DND-41 (cell line): ENCODE data around the gene FURIN.

Source experiments
- ATAC-seq: fragments of 200-7000 bp; cut with Tn5 transposase; 3 replicates; pipeline ENCODE4 v1.9.1; 2021; ENCODE audit warnings: low read depth; ENCODE audit not compliant: insufficient read depth
- DNase-seq: peaks from one replicate; pipeline ENCODE4 v3.0.0-alpha.2; 2020
- H2AFZ ChIP-seq: 2 replicates; pipeline ENCODE4 v1.6.0; 2012; ENCODE audit warnings: low read depth, low read length
- H3K27ac ChIP-seq: 2 replicates; pipeline ENCODE4 v1.5.1; 2012; ENCODE audit warnings: low read length, inconsistent platforms
- H3K27me3 ChIP-seq: fragments of 200-600 bp; sonication (generic); 2 replicates; pipeline ENCODE4 v1.6.0; 2012; ENCODE audit warnings: low read length, mild to moderate bottlenecking, inconsistent platforms; ENCODE audit not compliant: insufficient read depth, poor library complexity
- H3K36me3 ChIP-seq: 2 replicates; pipeline ENCODE4 v1.5.1; 2012; ENCODE audit warnings: low read length, inconsistent platforms; ENCODE audit not compliant: insufficient read depth
- H3K4me1 ChIP-seq: 2 replicates; pipeline ENCODE4 v1.5.1; 2012; ENCODE audit warnings: mild to moderate bottlenecking, low read length; ENCODE audit not compliant: insufficient read depth
- H3K4me2 ChIP-seq: 2 replicates; pipeline ENCODE4 v1.6.0; 2012; ENCODE audit warnings: mild to moderate bottlenecking, moderate library complexity, low read length, inconsistent platforms; ENCODE audit not compliant: insufficient read depth
- H3K4me3 ChIP-seq, 2 experiments: fragments of 200-600 bp in 1 of 2; shearing (Covaris generic) in 1 of 2; 2 replicates each; pipeline ENCODE4 v1.5.1; 2012 to 2016; ENCODE audit warnings: inconsistent platforms in 2 of 2, low read length in 2 of 2, mild to moderate bottlenecking in 2 of 2, low read depth in 1 of 2, moderate library complexity in 1 of 2
- H3K79me2 ChIP-seq: 2 replicates; pipeline ENCODE4 v1.6.0; 2012; ENCODE audit warnings: low read length, inconsistent platforms; ENCODE audit not compliant: insufficient read depth
- H3K9ac ChIP-seq: 2 replicates; pipeline ENCODE4 v1.6.0; 2012; ENCODE audit warnings: low read depth, mild to moderate bottlenecking, inconsistent platforms, low read length, moderate library complexity
- H3K9me3 ChIP-seq: 2 replicates; pipeline ENCODE4 v1.5.1; 2012; ENCODE audit warnings: low read length, moderate library complexity, mild to moderate bottlenecking, inconsistent platforms; ENCODE audit not compliant: insufficient read depth, severe bottlenecking
- H4K20me1 ChIP-seq: 2 replicates; pipeline ENCODE4 v1.6.0; 2012; ENCODE audit warnings: low read length; ENCODE audit not compliant: insufficient read depth
- CTCF ChIP-seq: IDR thresholded peaks from 2 replicates; pipeline ENCODE4 v1.5.1; 2012; ENCODE audit warnings: borderline replicate concordance, low read length, moderate library complexity, mild to moderate bottlenecking; ENCODE audit not compliant: poor library complexity, severe bottlenecking; ENCODE audit errors: extremely low read depth
- EZH2 ChIP-seq: IDR thresholded peaks from 3 replicates; pipeline ENCODE4 v1.6.1; 2012; ENCODE audit warnings: borderline replicate concordance, low read depth, mild to moderate bottlenecking, moderate library complexity, low read length, inconsistent platforms; ENCODE audit not compliant: severe bottlenecking

FURIN gene

GRCh38 chr15:90866800-90867199, 1.6 kb upstream of the FURIN start:
- H3K9ac ChIP-seq, result no peak overlapping the region
- TF ChIP-seq EZH2 (no peak), CTCF (no peak)
- peaks cover 25% of the 10 kb centered on the region for H3K4me1 ChIP-seq
- H3K4me2 ChIP-seq, result no peak overlapping the region
- H3K79me2 ChIP-seq, result peaks cover 2% of the 10 kb centered on the region; the same call in 1 of the 2 replicates
- no peaks in the 10 kb centered on the region for H3K27me3 ChIP-seq
- H3K36me3 ChIP-seq, result no peaks in the 10 kb centered on the region
- H4K20me1 ChIP-seq, result no peaks in the 10 kb centered on the region
- H3K4me3 ChIP-seq, result no peak overlapping the region
- H3K9me3 ChIP-seq, result no peaks in the 10 kb centered on the region
- no peak overlapping the region for H2AFZ ChIP-seq
- no peak overlapping the region for H3K27ac ChIP-seq
- ATAC-seq (no peak), DNase-seq (no peak)

- H3K4me1 ChIP-seq, result peaks cover 39% of the 10 kb centered on the region
- H2AFZ ChIP-seq, result peak overlapping the region; percentile 39; the same call in 1 of the 2 replicates
These were observed 753 bp downstream of the FURIN start for GRCh38 chr15:90869140-90869541.

DNA sequence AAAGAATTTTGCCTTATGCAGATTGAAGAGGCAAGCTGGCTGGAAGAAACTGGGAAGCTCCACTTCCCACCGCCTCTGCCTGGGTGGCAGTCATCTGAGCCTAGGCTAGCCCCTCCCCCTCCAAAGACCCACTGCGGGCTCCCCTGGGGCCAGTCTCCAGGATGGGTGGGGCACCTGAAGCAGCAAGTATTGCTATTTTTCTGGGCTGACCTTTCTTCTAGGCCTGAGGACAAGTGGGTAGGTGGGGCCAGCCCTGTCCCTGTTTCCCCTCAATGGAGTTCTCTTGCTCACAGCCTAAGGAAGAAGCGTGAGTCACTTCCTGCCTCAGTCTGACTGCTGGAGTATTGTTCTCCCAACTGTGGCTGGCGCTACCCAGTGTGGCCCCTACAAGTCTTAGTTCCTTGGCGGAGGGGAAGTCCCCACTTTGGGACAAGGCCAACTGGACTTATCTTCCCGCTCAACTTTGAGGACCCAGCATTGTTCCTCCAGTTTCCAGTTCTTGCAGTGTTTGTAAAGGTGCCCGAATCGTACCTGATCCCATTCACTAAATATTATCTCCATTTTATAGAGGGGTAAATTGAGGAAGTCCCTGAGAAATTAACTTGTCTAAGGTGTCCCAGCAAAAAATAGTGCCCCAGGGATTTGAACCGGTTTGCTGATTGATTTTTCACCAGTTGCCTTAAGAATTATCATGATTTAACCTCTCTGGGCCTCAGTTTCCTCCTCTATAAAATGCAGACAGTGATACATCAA, 1.4 kb downstream of the FURIN start:
- TF ChIP-seq CTCF (no peak), EZH2 (no peak)
- peak; percentile 67 for ATAC-seq
- Histone ChIP-seq H3K9me3 (no peaks in the 10 kb centered on the region), H3K4me1 (peaks cover 39% of the 10 kb centered on the region), H3K79me2 (peaks cover 11% of the 10 kb centered on the region), H3K27ac (peak overlapping the region; percentile 53), H3K27me3 (no peaks in the 10 kb centered on the region), H3K4me2 (peak overlapping the region; percentile 96), H3K4me3 (no peak overlapping the region), H4K20me1 (peaks cover 6% of the 10 kb centered on the region), H3K36me3 (no peaks in the 10 kb centered on the region), H2AFZ (no peak overlapping the region; the same call in 1 of the 2 replicates), H3K9ac (peak overlapping the region; percentile 26; the same call in 1 of the 2 replicates)
- peak; percentile 59 for DNase-seq

More at GRCh38 chr15:90869140-90869541, 753 bp downstream of the FURIN start:
- peaks cover 6% of the 10 kb centered on the region for H4K20me1 ChIP-seq
- peak overlapping the region; percentile 53 for H3K27ac ChIP-seq
- ATAC-seq, result no peak
- peaks cover 11% of the 10 kb centered on the region for H3K79me2 ChIP-seq
- peak overlapping the region; percentile 96; the same call in 1 of the 2 replicates for H3K4me2 ChIP-seq
- no peak for DNase-seq
- no peaks in the 10 kb centered on the region for H3K27me3 ChIP-seq
- no peaks in the 10 kb centered on the region for H3K9me3 ChIP-seq
- no peak for TF ChIP-seq EZH2
- TF ChIP-seq CTCF, result no peak
- peak overlapping the region; percentile 26; the same call in 1 of the 2 replicates for H3K9ac ChIP-seq
- H3K4me3 ChIP-seq, result no peak overlapping the region
- no peaks in the 10 kb centered on the region for H3K36me3 ChIP-seq
